KMS-11 (cell line): Measurements from ENCODE around the gene NMRK1.

Experiments used
- H2AFZ ChIP-seq: fragments of 200-600 bp; sonication (generic); 2 replicates; pipeline ENCODE4 v1.6.1; 2016; ENCODE audit warnings: antibody characterized with exemption, mixed run types, low read depth
- H3K27ac ChIP-seq: fragments of 200-600 bp; sonication (generic); 2 replicates; pipeline ENCODE4 v1.6.1; 2016; ENCODE audit warnings: mild to moderate bottlenecking, mixed run types
- H3K27me3 ChIP-seq: fragments of 200-600 bp; sonication (generic); 2 replicates; pipeline ENCODE4 v1.6.1; 2017; ENCODE audit warnings: mild to moderate bottlenecking, low read depth, mixed run types, moderate library complexity; ENCODE audit not compliant: insufficient read depth
- H3K36me3 ChIP-seq: fragments of 200-600 bp; sonication (generic); 2 replicates; pipeline ENCODE4 v1.6.1; 2017; ENCODE audit warnings: mild to moderate bottlenecking, mixed run types; ENCODE audit not compliant: insufficient read depth
- H3K4me1 ChIP-seq: fragments of 200-600 bp; sonication (generic); 2 replicates; pipeline ENCODE4 v1.6.1; 2016; ENCODE audit warnings: mild to moderate bottlenecking, low read depth, mixed run types; ENCODE audit not compliant: poor library complexity, severe bottlenecking
- H3K4me2 ChIP-seq: fragments of 200-600 bp; sonication (generic); 2 replicates; pipeline ENCODE4 v1.7.0; 2016; ENCODE audit warnings: mild to moderate bottlenecking, mixed run types
- H3K4me3 ChIP-seq: fragments of 200-600 bp; sonication (generic); IDR thresholded peaks from 2 replicates; pipeline ENCODE4 v1.6.1; 2017; ENCODE audit warnings: low read depth, low read length, mixed read lengths; ENCODE audit not compliant: insufficient read depth
- H3K79me2 ChIP-seq: fragments of 200-600 bp; sonication (generic); 2 replicates; pipeline ENCODE4 v1.6.1; 2016; ENCODE audit warnings: low read depth, mixed run types; ENCODE audit not compliant: insufficient read depth
- H3K9ac ChIP-seq: fragments of 200-600 bp; sonication (generic); 2 replicates; pipeline ENCODE4 v1.6.1; 2016; ENCODE audit warnings: mild to moderate bottlenecking, mixed run types
- H4K20me1 ChIP-seq: fragments of 200-600 bp; sonication (generic); 2 replicates; pipeline ENCODE4 v1.6.1; 2016; ENCODE audit warnings: mild to moderate bottlenecking, mixed run types; ENCODE audit not compliant: insufficient read depth
- CTCF ChIP-seq: fragments of 200-600 bp; sonication (generic); conservative IDR thresholded peaks from 2 replicates; pipeline ENCODE4 v1.6.1; 2017; ENCODE audit warnings: low read depth, mild to moderate bottlenecking, antibody characterized with exemption, low read length, moderate library complexity, mixed read lengths

The NMRK1 gene

GRCh38 chr9:75087824-75088645 lies at the start of gene NMRK1, which contains the start of gene OSTF1:
Gene NMRK1, minus strand, starts transcription at chr9:75088155. Its CDS starts 5,040 bp downstream, at chr9:75083115.
Gene OSTF1, plus strand, starts transcription at chr9:75088514. Its CDS starts 179 bp downstream, at chr9:75088693.
- TF ChIP-seq CTCF, result no peak
- Histone ChIP-seq H3K79me2 (peaks cover 72% of the 10 kb centered on the region), H3K27ac (peak within 1 kb of the TSS; percentile 93), H3K27me3 (no peaks in the 10 kb centered on the region), H2AFZ (peak within 1 kb of the TSS; percentile 68), H3K4me3 (peak within 1 kb of the TSS; percentile 26), H3K4me1 (peaks cover 70% of the 10 kb centered on the region), H4K20me1 (no peaks in the 10 kb centered on the region), H3K4me2 (peak within 1 kb of the TSS; percentile 85), H3K36me3 (no peaks in the 10 kb centered on the region), H3K9ac (peak within 1 kb of the TSS; percentile 89)

GRCh38 chr9:75134495-75134894 lies 46.5 kb upstream of the NMRK1 start:
- Histone ChIP-seq H3K4me1 (no peaks in the 10 kb centered on the region), H3K4me2 (no peak overlapping the region), H4K20me1 (no peaks in the 10 kb centered on the region), H3K36me3 (no peaks in the 10 kb centered on the region), H3K79me2 (no peaks in the 10 kb centered on the region), H3K27me3 (no peaks in the 10 kb centered on the region), H3K27ac (no peak overlapping the region), H3K4me3 (no peak overlapping the region), H2AFZ (no peak overlapping the region), H3K9ac (no peak overlapping the region)
- TF ChIP-seq CTCF, result no peak

- Histone ChIP-seq H4K20me1 (no peaks in the 10 kb centered on the region), H3K36me3 (no peaks in the 10 kb centered on the region), H3K27ac (no peak overlapping the region), H3K79me2 (no peaks in the 10 kb centered on the region), H3K4me1 (no peaks in the 10 kb centered on the region), H3K4me3 (no peak overlapping the region), H2AFZ (no peak overlapping the region), H3K27me3 (no peaks in the 10 kb centered on the region), H3K9ac (no peak overlapping the region), H3K4me2 (no peak overlapping the region)
- no peak for TF ChIP-seq CTCF
Measured at GRCh38 chr9:75133396-75133795, 45.4 kb upstream of the NMRK1 start.

GRCh38 chr9:75132244-75132643 lies 44.3 kb upstream of the NMRK1 start:
- H3K27ac ChIP-seq, result no peak overlapping the region
- no peak overlapping the region for H3K4me2 ChIP-seq
- no peaks in the 10 kb centered on the region for H3K36me3 ChIP-seq
- no peaks in the 10 kb centered on the region for H3K27me3 ChIP-seq
- no peaks in the 10 kb centered on the region for H3K4me1 ChIP-seq
- no peaks in the 10 kb centered on the region for H3K79me2 ChIP-seq
- no peaks in the 10 kb centered on the region for H4K20me1 ChIP-seq
- no peak overlapping the region for H2AFZ ChIP-seq
- TF ChIP-seq CTCF, result no peak
- H3K9ac ChIP-seq, result no peak overlapping the region
- no peak overlapping the region for H3K4me3 ChIP-seq
